ENCODE measurements around the gene TAS1R3. TPM values are rescaled to one million over a fixed set of nuclear protein-coding genes. Genes with fewer than 3 reads are reported as not detected.

Gene TAS1R3
- total RNA-seq, 1 donor from 2014 or later: 0.30 TPM

Other genes starting within 250 kb of the TAS1R3 start
- 8.4 TPM for gene C1orf159, start 215.2 kb upstream of the TAS1R3 start, total RNA-seq
- not detected for gene TTLL10, start 157.4 kb upstream of the TAS1R3 start, total RNA-seq
- gene TNFRSF18, start 124.7 kb upstream of the TAS1R3 start, total RNA-seq: not detected
- 0.38 TPM for gene TNFRSF4, start 117.1 kb upstream of the TAS1R3 start, total RNA-seq
- 166 TPM for gene SDF4, start 99.3 kb upstream of the TAS1R3 start, total RNA-seq
- gene B3GALT6, start 99.0 kb upstream of the TAS1R3 start, total RNA-seq: 9.3 TPM
- 3.5 TPM for gene C1QTNF12, start 84.6 kb upstream of the TAS1R3 start, total RNA-seq
- 27.6 TPM for gene UBE2J2, start 57.4 kb upstream of the TAS1R3 start, total RNA-seq
- 5.7 TPM for gene SCNN1D, start 50.8 kb upstream of the TAS1R3 start, total RNA-seq
- 31.9 TPM for gene ACAP3, start 23.4 kb upstream of the TAS1R3 start, total RNA-seq
- 8.4 TPM for gene PUSL1, start 22.7 kb upstream of the TAS1R3 start, total RNA-seq
- 42.4 TPM for gene INTS11, start 6.6 kb upstream of the TAS1R3 start, total RNA-seq
- 40.0 TPM for gene CPTP, start 6.5 kb upstream of the TAS1R3 start, total RNA-seq
- gene DVL1, start 18.1 kb downstream of the TAS1R3 start, total RNA-seq: 50.4 TPM
- 4.5 TPM for gene MXRA8, start 27.3 kb downstream of the TAS1R3 start, total RNA-seq
- gene AURKAIP1, start 43.9 kb downstream of the TAS1R3 start, total RNA-seq: 130 TPM
- 127 TPM for gene CCNL2, start 68.1 kb downstream of the TAS1R3 start, total RNA-seq
- 52.9 TPM for gene MRPL20, start 76.0 kb downstream of the TAS1R3 start, total RNA-seq
- gene ANKRD65, start 90.0 kb downstream of the TAS1R3 start, total RNA-seq: 1.0 TPM
- 91.0 TPM for gene VWA1, start 104.4 kb downstream of the TAS1R3 start, total RNA-seq
- gene ATAD3C, start 118.4 kb downstream of the TAS1R3 start, total RNA-seq: 2.9 TPM
- 16.0 TPM for gene ATAD3B, start 140.5 kb downstream of the TAS1R3 start, total RNA-seq
- gene ATAD3A, start 180.9 kb downstream of the TAS1R3 start, total RNA-seq: 16.3 TPM
- gene TMEM240, start 209.3 kb downstream of the TAS1R3 start, total RNA-seq: 0.98 TPM
- gene SSU72, start 243.6 kb downstream of the TAS1R3 start, total RNA-seq: 65.4 TPM

All from left lobe of liver (tissue), 1 donor.